Liver (tissue), 9 donors: ENCODE measurements around the gene SPATA16. TPM values are rescaled to one million over a fixed set of nuclear protein-coding genes. Genes with fewer than 3 reads are reported as not detected.

Source experiments
- DNase-seq: peaks from one replicate; pipeline ENCODE4 v3.0.0-alpha.2; 2017; ENCODE audit warnings: low spot score
- H3K27ac ChIP-seq, 2 donors: one replicate each; pipeline ENCODE4 v1.7.0; 2013; ENCODE audit warnings: inconsistent platforms in 2 of 2, low read length in 2 of 2, control low read depth in 1 of 2, low read depth in 1 of 2, mild to moderate bottlenecking in 1 of 2
- H3K27me3 ChIP-seq, 4 donors: one replicate each; pipeline versions ENCODE4 v1.6.1 to v1.7.0; 2013; ENCODE audit warnings: low read length in 3 of 4, inconsistent platforms in 1 of 4, mild to moderate bottlenecking in 1 of 4, moderate library complexity in 1 of 4; ENCODE audit not compliant: control insufficient read depth in 4 of 4, insufficient read depth in 4 of 4
- H3K36me3 ChIP-seq, 4 donors: one replicate each; pipeline versions ENCODE4 v1.6.1 to v1.7.0; 2013; ENCODE audit warnings: low read length in 3 of 4, mild to moderate bottlenecking in 3 of 4, low read depth in 1 of 4, moderate library complexity in 1 of 4; ENCODE audit not compliant: control insufficient read depth in 4 of 4, insufficient read depth in 3 of 4
- H3K4me1 ChIP-seq, 4 donors: one replicate each; pipeline versions ENCODE4 v1.6.1 to v1.7.0; 2013; ENCODE audit warnings: low read length in 3 of 4, mild to moderate bottlenecking in 3 of 4, moderate library complexity in 1 of 4; ENCODE audit not compliant: control insufficient read depth in 4 of 4, insufficient read depth in 4 of 4
- H3K4me3 ChIP-seq, 3 donors: one replicate each; pipeline versions ENCODE4 v1.6.1 to v1.7.0; 2013; ENCODE audit warnings: low read length in 3 of 3, control low read depth in 1 of 3, low read depth in 1 of 3, mild to moderate bottlenecking in 1 of 3
- H3K9ac ChIP-seq, 2 donors: one replicate each; pipeline ENCODE4 v1.7.0; 2013; ENCODE audit warnings: low read length in 2 of 2, mild to moderate bottlenecking in 2 of 2, moderate library complexity in 2 of 2, control low read depth in 1 of 2, low read depth in 1 of 2
- H3K9me3 ChIP-seq, 4 donors: one replicate each; pipeline versions ENCODE4 v1.6.1 to v1.7.0; 2013; ENCODE audit warnings: low read length in 3 of 4; ENCODE audit not compliant: control insufficient read depth in 4 of 4
- ATF3 ChIP-seq: IDR thresholded peaks from 2 replicates; pipeline ENCODE4 v1.6.1; 2016; ENCODE audit warnings: antibody characterized with exemption
- CTCF ChIP-seq: fragments of 150-350 bp; IDR thresholded peaks from 2 replicates; pipeline ENCODE4 v1.5.1; 2017; ENCODE audit warnings: improper control_type of control experiment, low read depth, low read length; ENCODE audit not compliant: missing input control
- EGR1 ChIP-seq, 2 donors: IDR thresholded peaks; 2 replicates each; pipeline ENCODE4 v1.6.1; 2016 to 2018; ENCODE audit warnings: antibody characterized with exemption in 2 of 2, low read depth in 2 of 2
- GABPA ChIP-seq, 2 donors: IDR thresholded peaks in 1 of 2; conservative IDR thresholded peaks in 1 of 2; 2 replicates each; pipeline ENCODE4 v1.6.1; 2016; ENCODE audit warnings: antibody characterized with exemption in 2 of 2, mild to moderate bottlenecking in 1 of 2, moderate library complexity in 1 of 2
- HNF4G ChIP-seq: IDR thresholded peaks from 2 replicates; pipeline ENCODE4 v1.6.1; 2016; ENCODE audit warnings: antibody characterized with exemption
- JUND ChIP-seq, 2 donors: IDR thresholded peaks; 2 replicates each; pipeline ENCODE4 v1.6.1; 2016; ENCODE audit warnings: antibody characterized with exemption in 2 of 2
- RAD21 ChIP-seq, 2 donors: IDR thresholded peaks; 2 replicates each; pipeline ENCODE4 v1.6.1; 2016; ENCODE audit warnings: antibody characterized with exemption in 2 of 2, mild to moderate bottlenecking in 2 of 2
- RXRA ChIP-seq, 2 donors: IDR thresholded peaks; 2 replicates each; pipeline ENCODE4 v1.6.1; 2017 to 2018; ENCODE audit warnings: antibody characterized with exemption in 2 of 2, mild to moderate bottlenecking in 1 of 2
- SP1 ChIP-seq: IDR thresholded peaks from 2 replicates; pipeline ENCODE4 v1.6.1; 2018; ENCODE audit warnings: antibody characterized with exemption, mild to moderate bottlenecking
- TAF1 ChIP-seq: conservative IDR thresholded peaks from 2 replicates; pipeline ENCODE4 v1.6.1; 2016; ENCODE audit warnings: antibody characterized with exemption, mild to moderate bottlenecking
- YY1 ChIP-seq: IDR thresholded peaks from 2 replicates; pipeline ENCODE4 v1.6.1; 2016; ENCODE audit warnings: antibody characterized with exemption, mild to moderate bottlenecking
- WGBS: extraction: QIAGEN DNeasy Blood & Tissue Kit; methylation state at CpG from one replicate; pipeline ENCODE4 v1.1.7; 2013; 5-methylcytosine and 5-hydroxymethylcytosine counted together
- polyA plus RNA-seq, 2 donors: library from polyadenylated mRNA; stranded (reverse) in 1 of 2; unstranded in 1 of 2; fragments of 200-250 nt in 1 of 2; fragments of >200 nt in 1 of 2; fragmentation: Nextera tagmentation in 1 of 2; extraction: Ambion mirVana in 1 of 2; gene quantifications; one replicate each; pipeline versions ENCODE4 v1.2.1 to v1.2.3, GENCODE V29; 2013 to 2015
- total RNA-seq, 2 donors: library from RNA; depleted of rRNA; stranded (reverse); fragments of >200 nt; gene quantifications; one replicate each; pipeline ENCODE4 v1.2.3, GENCODE V29; 2014
- TF ChIP-seq, protein P1 (sequence below): IDR thresholded peaks from 2 replicates; pipeline ENCODE4 v1.6.1; 2016; ENCODE audit warnings: antibody characterized with exemption, mild to moderate bottlenecking
- TF ChIP-seq, protein P2 (sequence below): IDR thresholded peaks from 2 replicates; pipeline ENCODE4 v1.6.1; 2016; ENCODE audit warnings: antibody characterized with exemption
- TF ChIP-seq, protein P3 (sequence below): IDR thresholded peaks from 2 replicates; pipeline ENCODE4 v1.6.1; 2016; ENCODE audit warnings: antibody characterized with exemption
- donor health status: healthy.
- donor health status: healthy.
- donor health status: healthy.
- donor health status: healthy.
- donor health status: healthy.

The SPATA16 gene
- total and polyA plus RNA-seq, 4 donors = not detected

GRCh38 chr3:172908771-172909270 is 232.2 kb downstream of the SPATA16 start:
- no peak for TF ChIP-seq GABPA (IDR thresholded peaks at IDR 0.05 in 1 of 2, conservative IDR thresholded peaks at IDR 0.05 in 1 of 2)
- no peak for TF ChIP-seq ATF3
- WGBS = 85% methylated on average over 2 of the region's 2 CpGs
- Histone ChIP-seq H3K9ac (no peak overlapping the region), H3K27ac (no peak overlapping the region), H3K36me3 (no peaks in the 10 kb centered on the region), H3K27me3 (no peaks in the 10 kb centered on the region), H3K9me3 (no peaks in the 10 kb centered on the region), H3K4me1 (no peaks in the 10 kb centered on the region), H3K4me3 (no peak overlapping the region)
- DNase-seq = no peak

DNA sequence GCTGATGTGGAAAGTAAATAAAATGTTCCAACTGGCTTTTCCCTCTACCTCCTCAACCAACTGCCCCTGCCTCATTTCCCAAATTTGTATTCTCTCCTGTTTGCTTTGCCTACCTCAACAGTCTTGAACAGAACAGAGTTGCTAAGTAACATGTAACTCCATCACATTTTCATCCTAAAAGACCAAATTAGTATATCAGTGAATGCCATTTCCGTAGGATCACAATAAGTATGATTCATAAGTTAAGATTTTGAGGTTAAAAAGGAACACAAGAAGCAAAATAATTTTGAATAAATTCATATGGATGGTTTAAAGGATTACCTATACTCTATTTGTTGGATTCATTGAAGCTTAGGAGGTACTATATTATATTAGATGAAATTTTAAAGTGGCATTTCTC is 235.6 kb downstream of the SPATA16 start:
- Histone ChIP-seq H3K36me3 (no peaks in the 10 kb centered on the region), H3K9ac (no peak overlapping the region), H3K4me1 (no peaks in the 10 kb centered on the region), H3K4me3 (no peak overlapping the region), H3K9me3 (no peaks in the 10 kb centered on the region), H3K27ac (no peak overlapping the region), H3K27me3 (no peaks in the 10 kb centered on the region)
- WGBS = 75% methylated on average over 1 of the region's 1 CpG
- no peak for DNase-seq
- TF ChIP-seq JUND (IDR thresholded peaks at IDR 0.05) = no peak
- no peak for TF ChIP-seq HNF4G
- TF ChIP-seq SP1 = no peak
- TF ChIP-seq YY1 = no peak
- no peak for TF ChIP-seq EGR1 (IDR thresholded peaks at IDR 0.05; ENCODE audit: low read depth in 2 of 2)

- DNase-seq = no peak
- no peak overlapping the region for H3K9ac ChIP-seq
- WGBS = 65% methylated on average over 9 of the region's 9 CpGs
Measured at GRCh38 chr3:172904711-172905373, 236.2 kb downstream of the SPATA16 start.

More at GRCh38 chr3:172904711-172905373, 236.2 kb downstream of the SPATA16 start:
- no peaks in the 10 kb centered on the region for H3K36me3 ChIP-seq
- TF ChIP-seq, protein P1, sequence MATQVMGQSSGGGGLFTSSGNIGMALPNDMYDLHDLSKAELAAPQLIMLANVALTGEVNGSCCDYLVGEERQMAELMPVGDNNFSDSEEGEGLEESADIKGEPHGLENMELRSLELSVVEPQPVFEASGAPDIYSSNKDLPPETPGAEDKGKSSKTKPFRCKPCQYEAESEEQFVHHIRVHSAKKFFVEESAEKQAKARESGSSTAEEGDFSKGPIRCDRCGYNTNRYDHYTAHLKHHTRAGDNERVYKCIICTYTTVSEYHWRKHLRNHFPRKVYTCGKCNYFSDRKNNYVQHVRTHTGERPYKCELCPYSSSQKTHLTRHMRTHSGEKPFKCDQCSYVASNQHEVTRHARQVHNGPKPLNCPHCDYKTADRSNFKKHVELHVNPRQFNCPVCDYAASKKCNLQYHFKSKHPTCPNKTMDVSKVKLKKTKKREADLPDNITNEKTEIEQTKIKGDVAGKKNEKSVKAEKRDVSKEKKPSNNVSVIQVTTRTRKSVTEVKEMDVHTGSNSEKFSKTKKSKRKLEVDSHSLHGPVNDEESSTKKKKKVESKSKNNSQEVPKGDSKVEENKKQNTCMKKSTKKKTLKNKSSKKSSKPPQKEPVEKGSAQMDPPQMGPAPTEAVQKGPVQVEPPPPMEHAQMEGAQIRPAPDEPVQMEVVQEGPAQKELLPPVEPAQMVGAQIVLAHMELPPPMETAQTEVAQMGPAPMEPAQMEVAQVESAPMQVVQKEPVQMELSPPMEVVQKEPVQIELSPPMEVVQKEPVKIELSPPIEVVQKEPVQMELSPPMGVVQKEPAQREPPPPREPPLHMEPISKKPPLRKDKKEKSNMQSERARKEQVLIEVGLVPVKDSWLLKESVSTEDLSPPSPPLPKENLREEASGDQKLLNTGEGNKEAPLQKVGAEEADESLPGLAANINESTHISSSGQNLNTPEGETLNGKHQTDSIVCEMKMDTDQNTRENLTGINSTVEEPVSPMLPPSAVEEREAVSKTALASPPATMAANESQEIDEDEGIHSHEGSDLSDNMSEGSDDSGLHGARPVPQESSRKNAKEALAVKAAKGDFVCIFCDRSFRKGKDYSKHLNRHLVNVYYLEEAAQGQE = no peak
- TF ChIP-seq YY1 (no peak), HNF4G (no peak), SP1 (no peak), GABPA (IDR thresholded peaks at IDR 0.05 in 1 of 2, conservative IDR thresholded peaks at IDR 0.05 in 1 of 2) (no peak), CTCF (no peak), RAD21 (IDR thresholded peaks at IDR 0.05) (no peak), ATF3 (no peak), RXRA (IDR thresholded peaks at IDR 0.05) (no peak), EGR1 (IDR thresholded peaks at IDR 0.05; ENCODE audit: low read depth in 2 of 2) (no peak), JUND (IDR thresholded peaks at IDR 0.05) (no peak), TAF1 (no peak)
- TF ChIP-seq, protein P2, sequence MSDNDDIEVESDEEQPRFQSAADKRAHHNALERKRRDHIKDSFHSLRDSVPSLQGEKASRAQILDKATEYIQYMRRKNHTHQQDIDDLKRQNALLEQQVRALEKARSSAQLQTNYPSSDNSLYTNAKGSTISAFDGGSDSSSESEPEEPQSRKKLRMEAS = no peak
- TF ChIP-seq, protein P3, sequence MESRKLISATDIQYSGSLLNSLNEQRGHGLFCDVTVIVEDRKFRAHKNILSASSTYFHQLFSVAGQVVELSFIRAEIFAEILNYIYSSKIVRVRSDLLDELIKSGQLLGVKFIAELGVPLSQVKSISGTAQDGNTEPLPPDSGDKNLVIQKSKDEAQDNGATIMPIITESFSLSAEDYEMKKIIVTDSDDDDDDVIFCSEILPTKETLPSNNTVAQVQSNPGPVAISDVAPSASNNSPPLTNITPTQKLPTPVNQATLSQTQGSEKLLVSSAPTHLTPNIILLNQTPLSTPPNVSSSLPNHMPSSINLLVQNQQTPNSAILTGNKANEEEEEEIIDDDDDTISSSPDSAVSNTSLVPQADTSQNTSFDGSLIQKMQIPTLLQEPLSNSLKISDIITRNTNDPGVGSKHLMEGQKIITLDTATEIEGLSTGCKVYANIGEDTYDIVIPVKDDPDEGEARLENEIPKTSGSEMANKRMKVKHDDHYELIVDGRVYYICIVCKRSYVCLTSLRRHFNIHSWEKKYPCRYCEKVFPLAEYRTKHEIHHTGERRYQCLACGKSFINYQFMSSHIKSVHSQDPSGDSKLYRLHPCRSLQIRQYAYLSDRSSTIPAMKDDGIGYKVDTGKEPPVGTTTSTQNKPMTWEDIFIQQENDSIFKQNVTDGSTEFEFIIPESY = no peak
- no peaks in the 10 kb centered on the region for H3K4me1 ChIP-seq
- H3K9me3 ChIP-seq = no peaks in the 10 kb centered on the region
- no peaks in the 10 kb centered on the region for H3K27me3 ChIP-seq
- no peak overlapping the region for H3K4me3 ChIP-seq
- H3K27ac ChIP-seq = no peak overlapping the region
